Activated naive CD8-positive, alpha-beta T cell treated with anti-CD3 and anti-CD28 coated beads, Interleukin-2, amount 50 U/mL, for 16 hours (primary cell): Measurements from ENCODE around the gene LARP6.
"Not testable (repeated sequence)": the region's sequence is repeated elsewhere in the genome, so short reads cannot be mapped to it uniquely, and the experiment has no call there.

Experiments
- DNase-seq: peaks from one replicate; pipeline ENCODE4 v3.0.0-alpha.2; 2020; ENCODE audit warnings: low read depth, low spot score

Gene LARP6

DNA sequence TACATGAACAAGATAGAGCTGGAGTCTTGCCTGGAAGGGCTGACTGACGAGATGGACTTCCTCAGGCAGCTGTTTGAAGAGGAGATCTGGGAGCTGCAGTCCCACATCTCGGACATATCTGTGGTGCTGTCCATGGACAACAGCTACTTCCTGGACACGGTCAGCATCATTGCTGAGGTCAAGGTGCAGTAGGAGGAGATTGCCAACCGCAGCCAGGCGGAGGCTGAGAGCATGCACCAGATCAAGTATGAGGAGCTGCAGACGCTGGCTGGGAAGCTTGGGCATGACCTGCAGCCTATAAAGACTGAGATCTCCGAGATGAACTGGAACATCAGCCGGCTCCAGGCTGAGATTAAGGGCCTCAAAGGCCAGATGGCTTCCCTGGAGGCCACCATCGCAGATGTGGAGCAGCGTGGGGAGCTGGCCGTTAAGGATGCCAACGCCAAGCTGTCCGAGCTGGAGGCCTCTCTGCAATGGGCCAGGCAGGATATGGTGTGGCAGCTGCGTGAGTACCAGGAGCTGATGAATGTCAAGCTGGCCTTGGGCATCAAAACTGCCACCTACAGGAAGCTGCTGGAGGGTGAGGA lies 5.5 kb upstream of the LARP6 start:
- no peak for DNase-seq

GRCh38 chr15:70858614-70859321 lies 4.8 kb upstream of the LARP6 start:
- DNase-seq = not testable (repeated sequence)

DNA sequence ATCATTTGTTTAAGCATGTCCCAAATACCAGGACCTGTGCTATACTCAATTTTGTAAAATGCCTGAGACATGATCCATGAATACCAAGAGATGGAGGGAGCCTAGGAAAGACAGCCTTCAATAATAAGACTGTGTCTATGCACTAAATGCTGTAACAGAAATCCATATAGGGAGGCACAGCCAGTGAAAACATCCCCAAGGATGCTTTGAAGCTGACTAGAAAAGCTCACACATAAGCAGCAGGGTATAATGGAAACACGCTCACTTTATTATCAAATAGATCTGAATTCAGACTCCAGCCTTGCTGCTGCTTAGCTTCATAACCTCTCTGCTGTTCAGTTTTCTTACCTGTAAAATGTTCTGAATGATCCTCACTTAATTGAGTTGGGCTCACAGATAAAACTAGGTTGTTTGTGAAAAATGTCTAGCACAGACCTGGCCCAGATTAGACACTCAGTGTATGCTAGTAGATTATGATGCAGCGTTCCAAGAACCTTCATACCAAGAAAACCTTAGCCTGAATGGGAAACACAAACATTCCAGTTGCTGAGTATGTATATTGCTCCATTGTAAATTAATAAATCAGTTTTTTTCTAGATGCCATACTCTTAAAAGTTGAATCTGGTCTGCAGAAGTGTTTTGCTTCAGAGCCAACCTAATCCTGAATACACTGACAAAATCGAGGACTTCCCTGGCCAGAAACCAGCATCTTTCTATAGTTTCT lies 3.8 kb upstream of the LARP6 start:
- DNase-seq = no peak

- no peak for DNase-seq
Measured at GRCh38 chr15:70856884-70857561, 3.1 kb upstream of the LARP6 start.

DNA sequence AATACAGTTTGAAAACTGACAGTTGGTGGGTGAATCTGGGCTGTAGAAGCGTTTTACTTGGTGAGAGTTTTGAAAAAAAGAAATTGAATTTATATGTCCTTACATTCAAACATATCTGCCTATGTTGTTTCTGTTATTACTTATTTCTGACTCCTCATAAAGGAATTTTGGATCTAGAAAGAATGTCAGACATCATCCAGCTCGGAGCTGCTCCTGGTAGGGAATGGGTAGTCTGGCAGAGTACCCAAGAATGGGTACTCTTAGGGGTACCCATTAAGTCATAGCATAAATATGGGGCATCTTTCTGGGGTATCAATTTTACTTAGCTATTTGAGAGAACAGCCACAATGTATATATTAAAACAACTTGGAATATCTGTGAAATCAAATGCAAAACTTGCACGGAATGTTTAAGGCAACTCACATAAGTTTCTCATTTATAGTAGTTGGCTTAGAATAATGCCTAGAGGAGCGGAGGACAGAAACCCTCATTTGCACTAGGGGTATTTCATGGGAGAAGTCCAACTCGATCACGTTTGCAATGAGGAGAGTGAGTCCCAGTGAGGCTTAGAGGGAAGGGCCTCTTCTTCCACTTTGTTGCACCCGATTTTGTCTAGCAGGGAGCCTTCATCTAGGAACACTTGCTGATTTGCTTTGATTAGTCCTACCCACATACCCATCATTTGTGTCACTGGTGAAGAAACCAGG lies 2.4 kb upstream of the LARP6 start:
- DNase-seq = no peak

DNA sequence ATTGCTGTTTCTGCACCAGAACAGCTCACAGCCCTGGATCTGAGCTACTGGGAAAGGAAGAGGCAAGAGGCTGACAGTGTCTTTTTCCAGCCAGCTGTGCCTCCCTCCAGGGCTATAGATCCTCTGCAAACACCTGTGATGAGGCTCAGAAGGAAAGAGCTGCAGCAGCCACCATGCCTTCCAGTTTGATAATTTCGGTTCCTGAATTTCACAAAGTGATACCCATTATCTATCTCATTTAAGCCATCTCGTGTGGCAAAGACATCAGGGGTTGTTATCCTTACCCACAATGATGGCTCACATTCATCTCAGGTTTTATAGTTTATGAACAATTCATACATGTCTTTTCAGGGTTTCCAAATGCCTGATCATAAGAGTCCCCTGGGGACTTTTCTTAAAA lies 1.8 kb upstream of the LARP6 start:
- DNase-seq = no peak

GRCh38 chr15:70854666-70854976 lies 664 bp upstream of the LARP6 start:
- DNase-seq = no peak

DNA sequence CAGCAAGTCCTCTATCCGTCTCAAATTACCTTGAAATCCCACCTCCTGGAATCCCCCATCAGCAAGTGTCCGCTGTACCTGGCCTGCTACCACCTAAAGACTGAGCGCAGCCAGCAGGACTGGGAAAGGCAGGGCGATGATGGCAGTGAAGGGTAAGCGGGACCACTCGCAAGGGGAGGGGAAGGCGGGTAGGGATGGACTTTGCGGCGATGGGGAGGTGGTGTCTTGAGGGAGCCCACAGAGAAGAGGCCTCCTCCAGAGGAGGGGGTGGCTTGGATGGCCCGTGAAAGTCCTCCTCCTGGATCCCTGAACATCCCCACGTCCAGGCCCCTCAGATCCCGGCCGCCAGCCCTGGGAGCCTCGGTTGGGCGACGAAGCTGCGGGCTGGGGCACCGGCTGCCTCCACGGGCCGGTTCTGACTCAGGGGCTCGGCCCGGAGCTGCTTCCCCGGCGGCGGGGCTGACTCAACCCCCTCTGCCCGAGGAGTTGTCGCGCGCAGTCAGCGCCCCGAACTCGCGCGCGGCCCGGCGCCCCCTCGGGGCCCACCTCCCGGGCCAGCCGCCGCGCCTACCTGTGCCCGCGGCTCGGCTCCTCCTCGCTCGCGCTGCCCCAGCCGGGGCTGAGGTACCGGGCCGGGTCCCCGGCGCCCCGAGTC lies 512 bp downstream of the LARP6 start:
- DNase-seq = no peak

DNA sequence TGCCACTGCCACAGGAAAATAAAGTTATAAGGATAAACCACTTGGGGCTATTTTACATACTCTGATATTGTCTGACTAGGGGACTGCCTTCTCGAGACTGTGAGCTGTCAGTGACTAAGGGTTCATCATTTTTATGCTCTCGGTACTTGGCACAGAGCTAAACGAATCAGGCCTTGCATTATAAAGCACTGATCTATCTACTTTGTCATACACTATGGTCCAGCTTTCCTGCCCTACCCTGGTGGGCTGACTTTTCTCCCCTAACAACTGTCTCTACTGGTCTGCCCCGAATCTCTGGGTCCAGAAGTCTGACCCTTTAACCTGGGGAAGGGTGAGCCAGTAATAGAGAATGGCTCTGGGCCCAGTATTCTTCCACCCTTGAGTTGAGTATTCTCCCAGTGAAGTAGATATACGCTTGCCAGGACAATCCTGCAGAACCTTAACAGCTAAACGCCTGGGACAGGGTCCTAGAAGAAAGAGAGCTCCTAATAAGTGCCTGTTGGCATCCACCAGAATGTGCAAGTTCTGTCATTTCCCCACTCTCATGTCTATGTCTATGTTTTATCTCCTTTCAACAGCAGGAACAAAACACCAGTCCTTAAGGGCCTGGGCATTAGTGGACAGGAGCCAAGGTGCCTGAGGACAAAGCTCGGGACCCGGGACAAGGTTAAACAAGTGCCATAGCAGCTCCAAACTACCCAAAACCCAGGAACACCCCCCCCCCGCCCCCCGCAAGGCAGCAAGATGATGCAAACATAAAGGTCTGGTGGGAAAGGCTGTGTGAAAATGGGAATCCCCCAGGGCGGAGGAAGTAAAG lies 1.2 kb downstream of the LARP6 start:
- no peak for DNase-seq

DNA sequence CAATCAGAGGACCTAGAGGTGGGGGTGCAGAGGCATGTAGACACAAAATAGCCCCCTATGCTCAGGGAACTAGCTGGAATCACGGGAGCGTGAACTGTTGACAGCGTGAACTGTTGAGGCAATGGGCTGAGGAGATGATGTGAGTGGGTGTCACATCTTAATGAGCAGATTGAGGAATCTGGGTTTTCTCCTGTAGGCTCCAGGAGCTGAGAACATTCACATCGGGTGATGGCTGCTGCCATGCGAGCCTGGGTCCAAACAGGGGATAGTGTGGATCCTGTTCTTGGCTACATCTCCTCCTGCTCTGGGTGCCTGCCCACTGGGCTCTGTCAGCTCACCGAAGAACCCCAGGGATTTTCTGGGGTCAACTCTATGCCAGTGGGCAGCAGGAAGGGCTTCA lies 2.1 kb downstream of the LARP6 start:
- DNase-seq = no peak

DNA sequence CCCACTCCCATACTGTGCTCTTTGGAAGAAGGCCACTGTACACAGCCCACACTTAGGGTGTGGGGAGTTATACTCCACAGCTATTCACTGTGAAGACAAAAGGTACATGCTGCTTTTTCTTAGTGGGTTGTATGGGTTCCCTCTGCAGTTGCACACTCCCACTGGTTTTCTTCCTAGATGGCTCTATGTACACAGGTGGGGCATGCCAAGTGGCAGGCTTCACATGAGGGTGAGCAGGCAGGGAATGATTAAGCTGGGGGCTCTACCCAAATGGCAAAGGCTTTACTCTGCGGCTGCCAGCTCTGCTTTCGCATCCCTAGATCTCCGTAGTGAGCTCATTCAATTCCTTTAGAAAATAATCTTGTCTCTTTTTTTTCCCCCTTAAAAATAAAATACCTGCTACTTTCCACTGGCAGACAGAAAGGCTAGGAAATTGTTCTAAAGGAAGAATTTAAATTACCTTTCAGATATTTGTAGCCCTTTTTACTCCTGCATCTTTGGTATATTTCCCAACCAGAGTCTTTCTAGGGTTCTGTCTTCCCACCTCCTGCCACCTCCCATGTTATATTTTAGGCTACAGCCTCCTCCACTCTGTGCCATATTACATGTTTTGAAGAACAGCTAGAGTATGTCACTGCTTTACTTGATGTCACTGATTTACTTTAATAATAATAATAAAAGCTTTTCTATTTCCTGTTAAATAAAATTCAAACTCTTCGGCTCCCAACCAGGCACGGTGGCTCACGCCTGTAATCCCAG lies 8.2 kb downstream of the LARP6 start:
- no peak for DNase-seq

DNA sequence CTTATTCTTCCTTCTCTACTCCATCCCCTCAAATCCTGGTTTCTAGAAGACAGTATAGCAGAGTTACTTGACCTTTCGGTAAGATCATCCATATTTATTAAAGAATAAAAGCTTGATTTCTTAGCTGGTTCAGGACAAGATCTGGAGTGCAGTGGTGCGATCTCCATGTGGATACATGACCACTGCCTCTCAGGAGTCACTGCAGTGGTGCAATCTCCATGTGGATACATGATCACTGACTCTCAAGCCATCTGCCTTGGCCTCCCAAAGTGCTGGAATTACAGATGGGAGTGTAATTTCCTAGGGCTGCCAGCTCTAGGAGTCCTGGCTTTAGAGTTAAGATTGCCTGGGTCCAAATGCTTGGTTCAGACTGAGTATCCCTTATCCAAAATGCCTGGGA lies 16.5 kb downstream of the LARP6 start:
- DNase-seq = no peak

GRCh38 chr15:70835841-70836240 lies 18.1 kb downstream of the LARP6 start:
- DNase-seq = no peak

DNA sequence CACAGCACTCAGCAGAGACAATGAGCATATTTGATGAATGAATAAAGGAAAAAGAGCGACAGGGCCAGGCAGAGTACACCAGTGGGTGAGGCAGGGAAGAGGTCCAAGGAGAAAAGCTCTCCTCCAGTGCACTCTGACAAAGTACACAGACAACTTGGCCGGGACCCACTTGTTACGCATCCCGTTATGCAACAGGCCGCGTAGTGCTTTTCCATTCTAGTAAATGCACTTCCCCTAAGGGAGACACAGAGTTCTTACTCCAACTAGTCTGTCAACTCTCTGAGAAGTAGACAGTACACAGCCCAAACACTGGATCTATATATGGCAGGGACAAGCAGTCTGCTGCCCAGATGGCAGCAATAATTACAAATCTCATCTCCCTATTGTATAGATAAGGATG lies 18.5 kb downstream of the LARP6 start:
- no peak for DNase-seq

GRCh38 chr15:70834999-70835398 lies 19.0 kb downstream of the LARP6 start:
- no peak for DNase-seq

DNA sequence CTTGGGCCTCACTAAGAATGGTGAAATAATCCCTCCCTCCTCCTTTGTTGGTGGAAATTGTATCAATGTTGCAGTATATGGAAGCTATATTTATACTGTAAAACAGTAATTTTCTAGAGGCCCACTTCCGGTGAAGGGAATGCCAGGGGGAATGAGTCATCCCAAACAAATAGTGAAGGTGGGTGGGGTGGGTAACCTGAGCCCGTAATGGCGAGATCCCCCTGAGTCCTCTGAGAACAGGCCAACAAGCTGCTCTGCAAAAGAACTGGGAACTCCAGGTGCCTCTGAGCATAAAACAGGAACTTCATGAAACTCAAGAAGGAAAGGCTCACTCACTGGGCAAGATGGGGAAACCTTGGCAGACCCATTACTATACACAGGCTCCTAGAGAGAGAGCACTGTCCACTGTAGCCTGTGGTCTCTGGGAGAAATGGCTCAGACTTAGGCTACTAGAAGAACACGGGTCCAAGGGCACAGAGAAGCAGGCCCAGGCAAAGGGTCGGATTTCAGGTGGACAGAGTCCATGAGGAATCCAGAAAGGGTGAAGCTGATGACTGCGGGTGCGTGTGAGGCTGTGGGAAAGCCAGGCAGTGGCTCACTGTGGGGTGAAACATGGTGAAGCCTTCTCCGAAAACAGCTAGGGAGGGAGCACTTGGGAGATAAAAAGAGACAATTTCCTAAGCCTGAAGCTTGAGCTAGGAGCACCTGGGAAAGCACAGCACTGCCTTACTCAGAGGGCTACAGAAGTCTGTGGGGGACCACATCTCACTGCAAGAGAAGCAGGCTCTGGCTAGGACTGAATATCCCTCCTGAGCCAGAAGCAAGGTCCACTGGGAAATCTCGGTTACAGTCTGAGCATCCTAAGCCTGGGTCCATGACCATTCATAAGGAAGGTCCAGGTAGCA lies 19.8 kb downstream of the LARP6 start:
- DNase-seq = no peak

DNA sequence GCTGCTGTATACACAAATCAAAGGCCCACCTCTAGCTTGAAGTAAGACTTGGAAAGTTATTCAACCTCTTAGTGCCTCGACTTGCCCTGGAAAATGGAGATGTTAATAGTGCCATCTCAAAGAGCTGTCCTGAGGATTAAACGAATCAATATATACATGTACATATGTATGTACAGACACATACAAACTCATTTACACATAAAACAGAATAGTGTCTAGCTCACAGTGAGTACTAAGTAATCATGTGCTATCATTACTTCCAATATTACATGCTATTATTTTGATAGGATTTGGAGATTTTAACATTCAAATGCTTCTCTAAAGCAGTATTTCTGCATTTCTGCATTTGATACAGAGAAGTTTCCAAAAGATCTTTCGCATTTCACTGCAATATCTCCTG lies 20.5 kb downstream of the LARP6 start:
- no peak for DNase-seq

- no peak for DNase-seq
Measured at GRCh38 chr15:70832176-70832575, 21.8 kb downstream of the LARP6 start.
